Brain microvascular endothelial cell (primary cell): ENCODE data around the gene PNPLA6.
A peak's percentile ranks its signal among the peaks of the same experiment; 100 is the strongest.

Source experiments
- DNase-seq: peaks from one replicate; pipeline ENCODE4 v3.0.0-alpha.2; 2020
- H3K27ac ChIP-seq: fragments of 250-450 bp; sonication (Bioruptor Pico); 2 replicates; pipeline ENCODE4 v1.5.1; 2020; ENCODE audit warnings: mild to moderate bottlenecking, moderate library complexity
- H3K27me3 ChIP-seq: fragments of 250-450 bp; sonication (Bioruptor Pico); replicated peaks from 2 replicates; pipeline ENCODE4 v1.5.1; 2020; ENCODE audit warnings: mild to moderate bottlenecking
- H3K36me3 ChIP-seq: fragments of 250-450 bp; sonication (Bioruptor Pico); replicated peaks from 2 replicates; pipeline ENCODE4 v1.5.1; 2020; ENCODE audit warnings: mild to moderate bottlenecking
- H3K4me3 ChIP-seq: 2 replicates; pipeline ENCODE4 v1.5.1; 2011; ENCODE audit warnings: low read depth, mild to moderate bottlenecking, control low read depth, low read length, moderate library complexity
- CTCF ChIP-seq: IDR thresholded peaks from 2 replicates; pipeline ENCODE4 v1.5.1; 2011; ENCODE audit warnings: low read depth, mild to moderate bottlenecking, moderate library complexity, low read length, control low read depth, inconsistent platforms; ENCODE audit errors: missing control alignments
- in situ Hi-C: cut with HindIII; loops from 2 replicates; pipeline ENCODE4 v1.10.0; 2017; ENCODE audit warnings: low sequenced_read_pairs, low pct_ligation_motif_present

Gene PNPLA6

GRCh38 chr19:7550987-7551761, 15.7 kb downstream of the PNPLA6 start:
- Histone ChIP-seq H3K27ac (no peak overlapping the region), H3K36me3 (peaks cover 25% of the 10 kb centered on the region), H3K27me3 (no peaks in the 10 kb centered on the region), H3K4me3 (peak overlapping the region; percentile 24)
- no peak for TF ChIP-seq CTCF
- peak; percentile 27 for DNase-seq
- in situ Hi-C loops, result no loop called here

GRCh38 chr19:7552781-7553180, 17.3 kb downstream of the PNPLA6 start:
- in situ Hi-C loops, result no loop called here
- no peaks in the 10 kb centered on the region for H3K27me3 ChIP-seq
- peaks cover 39% of the 10 kb centered on the region for H3K36me3 ChIP-seq
- no peak overlapping the region for H3K4me3 ChIP-seq
- H3K27ac ChIP-seq, result no peak overlapping the region
- no peak for DNase-seq
- no peak for TF ChIP-seq CTCF

GRCh38 chr19:7554565-7554964, 19.0 kb downstream of the PNPLA6 start:
- Histone ChIP-seq H3K4me3 (no peak overlapping the region), H3K36me3 (peaks cover 56% of the 10 kb centered on the region), H3K27ac (no peak overlapping the region), H3K27me3 (no peaks in the 10 kb centered on the region)
- in situ Hi-C loops, result no loop called here
- DNase-seq, result no peak
- TF ChIP-seq CTCF, result no peak

- DNase-seq, result no peak
- H3K27ac ChIP-seq, result no peak overlapping the region
- in situ Hi-C loops, result no loop called here
- no peak for TF ChIP-seq CTCF
- H3K27me3 ChIP-seq, result no peaks in the 10 kb centered on the region
- H3K4me3 ChIP-seq, result no peak overlapping the region
- H3K36me3 ChIP-seq, result peaks cover 57% of the 10 kb centered on the region
These were observed 19.7 kb downstream of the PNPLA6 start for GRCh38 chr19:7554990-7555864.

GRCh38 chr19:7556696-7557315, 21.3 kb downstream of the PNPLA6 start:
- in situ Hi-C loops, result no loop called here
- TF ChIP-seq CTCF, result no peak
- no peak for DNase-seq
- Histone ChIP-seq H3K27me3 (no peaks in the 10 kb centered on the region), H3K4me3 (no peak overlapping the region), H3K36me3 (peaks cover 60% of the 10 kb centered on the region), H3K27ac (no peak overlapping the region)
